Measurements from ENCODE around the gene UROS.

- TF ChIP-seq CTCF (IDR thresholded peaks at IDR 0.05): no peak
- TF ChIP-seq POLR2A (IDR thresholded peaks at IDR 0.05): no peak
- TF ChIP-seq EP300 (IDR thresholded peaks at IDR 0.05): no peak
- TF ChIP-seq POLR2AphosphoS5 (IDR thresholded peaks at IDR 0.05): no peak
These were observed 13.7 kb upstream of the UROS start for GRCh38 chr10:125836746-125837145.

Measured in suprapubic skin (tissue), 4 donors.